Colonic mucosa (tissue), 4 donors: ENCODE data around the gene CEMIP. TPM values are rescaled to one million over a fixed set of nuclear protein-coding genes. Genes with fewer than 3 reads are reported as not detected.

Source experiments
- DNase-seq: peaks from one replicate; pipeline ENCODE4 v3.0.0-alpha.2; 2020
- H3K27ac ChIP-seq: fragments of 200-600 bp; one replicate; pipeline ENCODE4 v1.8.0; 2021
- H3K27me3 ChIP-seq: fragments of 200-600 bp; one replicate; pipeline ENCODE4 v1.8.0; 2021
- H3K36me3 ChIP-seq: fragments of 200-600 bp; one replicate; pipeline ENCODE4 v1.8.0; 2021
- H3K4me1 ChIP-seq: fragments of 200-600 bp; one replicate; pipeline ENCODE4 v1.8.0; 2021; ENCODE audit warnings: mild to moderate bottlenecking
- H3K4me3 ChIP-seq: fragments of 200-600 bp; one replicate; pipeline ENCODE4 v1.8.0; 2021
- H3K9ac ChIP-seq, 2 donors: one replicate each; pipeline ENCODE4 v1.7.0; 2013; ENCODE audit warnings: control low read depth in 2 of 2, low read depth in 2 of 2, low read length in 2 of 2
- H3K9me3 ChIP-seq: fragments of 200-600 bp; one replicate; pipeline ENCODE4 v1.8.0; 2021
- CTCF ChIP-seq: fragments of 200-600 bp; IDR thresholded peaks from one replicate; pipeline ENCODE4 v1.8.0; 2022; ENCODE audit warnings: antibody characterized with exemption, mild to moderate bottlenecking
- intact Hi-C: fragments of 100-400 bp; cut with DNase I; formaldehyde crosslinking; loops from one replicate; pipeline ENCODE4 v1.14.1; 2022
- total RNA-seq, 2 donors: library from RNA; stranded (reverse); fragmentation: NEBNext Ultra II Directional in 1 of 2; extraction: Animal tissue kit (Norgen Biotek cat#: 25700) in 1 of 2; gene quantifications; one replicate each; pipeline ENCODE4 v1.2.1, GENCODE V29; 2021
- donor health status: healthy.
- donor health status: DM: no; HTN: no; CAD: no.
- donor health status: DM: no; HTN: no; CAD: no.

CEMIP gene
- total RNA-seq, 2 donors from 2014 or later, result 2.1 to 2.9 TPM

GRCh38 chr15:80838012-80838411, 58.8 kb downstream of the CEMIP start:
- H3K9me3 ChIP-seq, result no peaks in the 10 kb centered on the region
- peaks cover 4% of the 10 kb centered on the region for H3K4me1 ChIP-seq
- no peak for DNase-seq
- intact Hi-C loops, result no loop called here
- no peak overlapping the region for H3K9ac ChIP-seq
- no peaks in the 10 kb centered on the region for H3K36me3 ChIP-seq
- H3K4me3 ChIP-seq, result no peak overlapping the region
- H3K27ac ChIP-seq, result no peak overlapping the region
- H3K27me3 ChIP-seq, result no peaks in the 10 kb centered on the region
- TF ChIP-seq CTCF, result no peak

GRCh38 chr15:80838666-80839065, 59.5 kb downstream of the CEMIP start:
- H3K9ac ChIP-seq, result no peak overlapping the region
- peaks cover 4% of the 10 kb centered on the region for H3K4me1 ChIP-seq
- intact Hi-C loops, result no loop called here
- no peaks in the 10 kb centered on the region for H3K27me3 ChIP-seq
- no peak overlapping the region for H3K27ac ChIP-seq
- no peaks in the 10 kb centered on the region for H3K36me3 ChIP-seq
- H3K4me3 ChIP-seq, result no peak overlapping the region
- no peak for TF ChIP-seq CTCF
- no peaks in the 10 kb centered on the region for H3K9me3 ChIP-seq
- no peak for DNase-seq

GRCh38 chr15:80839764-80840130, 60.6 kb downstream of the CEMIP start:
- no peak overlapping the region for H3K27ac ChIP-seq
- H3K27me3 ChIP-seq, result no peaks in the 10 kb centered on the region
- no peaks in the 10 kb centered on the region for H3K36me3 ChIP-seq
- no peak overlapping the region for H3K4me3 ChIP-seq
- DNase-seq, result peak; percentile 47
- intact Hi-C loops, result no loop called here
- no peak overlapping the region for H3K9ac ChIP-seq
- no peaks in the 10 kb centered on the region for H3K9me3 ChIP-seq
- peaks cover 4% of the 10 kb centered on the region for H3K4me1 ChIP-seq
- TF ChIP-seq CTCF, result no peak

- H3K27me3 ChIP-seq, result no peaks in the 10 kb centered on the region
- H3K9me3 ChIP-seq, result no peaks in the 10 kb centered on the region
- H3K4me1 ChIP-seq, result peaks cover 4% of the 10 kb centered on the region
- no peaks in the 10 kb centered on the region for H3K36me3 ChIP-seq
- TF ChIP-seq CTCF, result no peak
- H3K4me3 ChIP-seq, result no peak overlapping the region
- no peak overlapping the region for H3K9ac ChIP-seq
- no peak overlapping the region for H3K27ac ChIP-seq
- intact Hi-C loops, result no loop called here
- DNase-seq, result no peak
Observed at GRCh38 chr15:80840182-80841130, 61.3 kb downstream of the CEMIP start.

GRCh38 chr15:80841541-80841940, 62.4 kb downstream of the CEMIP start:
- peaks cover 4% of the 10 kb centered on the region for H3K4me1 ChIP-seq
- H3K36me3 ChIP-seq, result no peaks in the 10 kb centered on the region
- H3K27ac ChIP-seq, result no peak overlapping the region
- no peak for TF ChIP-seq CTCF
- H3K27me3 ChIP-seq, result no peaks in the 10 kb centered on the region
- DNase-seq, result no peak
- intact Hi-C loops, result no loop called here
- no peak overlapping the region for H3K4me3 ChIP-seq
- no peaks in the 10 kb centered on the region for H3K9me3 ChIP-seq
- H3K9ac ChIP-seq, result no peak overlapping the region
